Heart right ventricle (tissue), 16 donors: Measurements from ENCODE around the gene GPR137B. TPM values are rescaled to one million over a fixed set of nuclear protein-coding genes. Genes with fewer than 3 reads are reported as not detected.

ENCODE experiments used
- ATAC-seq, 8 donors: fragments of 200-7000 bp; cut with Tn5 transposase; one replicate each; pipeline ENCODE4 v1.9.1; 2020; ENCODE audit warnings: mild to moderate bottlenecking in 8 of 8, moderate library complexity in 8 of 8, moderate number of reproducible peaks in 1 of 8
- DNase-seq, 2 donors: peaks; one replicate each; pipeline ENCODE4 v3.0.0-alpha.2; 2020
- H3K27ac ChIP-seq, 10 donors: fragments of 200-600 bp; sonication (generic) in 2 of 10; one replicate each; pipeline versions ENCODE4 v1.5.0 to v1.8.0; 2020 to 2022; ENCODE audit warnings: mild to moderate bottlenecking in 3 of 10
- H3K27me3 ChIP-seq, 7 donors: fragments of 200-600 bp; one replicate each; pipeline ENCODE4 v1.8.0; 2021 to 2022; ENCODE audit warnings: mild to moderate bottlenecking in 2 of 7
- H3K36me3 ChIP-seq, 9 donors: fragments of 200-600 bp; sonication (generic) in 1 of 9; one replicate each; pipeline versions ENCODE4 v1.5.0 to v1.8.0; 2020 to 2022; ENCODE audit warnings: mild to moderate bottlenecking in 2 of 9
- H3K4me1 ChIP-seq, 9 donors: fragments of 200-600 bp; sonication (generic) in 1 of 9; one replicate each; pipeline versions ENCODE4 v1.5.0 to v1.8.0; 2020 to 2022; ENCODE audit warnings: mild to moderate bottlenecking in 4 of 9
- H3K4me3 ChIP-seq, 10 donors: fragments of 200-600 bp; sonication (generic) in 2 of 10; one replicate each; pipeline versions ENCODE4 v1.5.0 to v1.8.0; 2020 to 2022; ENCODE audit warnings: mild to moderate bottlenecking in 7 of 10, moderate library complexity in 2 of 10
- H3K9me3 ChIP-seq, 11 donors: fragments of 200-600 bp in 10 of 11; sonication (generic) in 2 of 11; one replicate each; pipeline versions ENCODE4 v1.5.0 to v1.8.0; 2013 to 2022; ENCODE audit warnings: mild to moderate bottlenecking in 2 of 11, control low read depth in 1 of 11, moderate library complexity in 1 of 11
- WGBS, 2 donors: extraction: QIAGEN DNeasy Blood & Tissue Kit; methylation state at CpG; one replicate each; pipeline ENCODE4 v1.1.7; 2013; ENCODE audit warnings: inconsistent platforms in 1 of 2; 5-methylcytosine and 5-hydroxymethylcytosine counted together
- intact Hi-C, 10 donors: fragments of 100-400 bp; cut with DNase I; formaldehyde crosslinking; loops; one replicate each; pipeline versions ENCODE4 v1.11.1 to v1.14.2; 2022
- polyA plus RNA-seq, 2 donors: library from polyadenylated mRNA; stranded (reverse); fragments of 200-250 nt; gene quantifications; one replicate each; pipeline ENCODE4 v1.2.3, GENCODE V29; 2013
- total RNA-seq, 10 donors: library from RNA; stranded (reverse); fragmentation: NEBNext Ultra II Directional in 3 of 10; extraction: Animal tissue kit (Norgen Biotek cat#: 25700) in 3 of 10; gene quantifications; one replicate each; pipeline versions ENCODE4 v1.2.1 to v1.2.4, GENCODE V29; 2021 to 2023
- TF ChIP-seq, protein P1 (sequence below), 9 donors: fragments of 200-600 bp; sonication (generic) in 2 of 9; IDR thresholded peaks; one replicate each; pipeline versions ENCODE4 v1.5.0 to v1.8.0; 2021 to 2022; ENCODE audit warnings: antibody characterized with exemption in 9 of 9, mild to moderate bottlenecking in 5 of 9, moderate library complexity in 1 of 9
- donor health status: Arrhythmogenic right ventricular cardiomyopathy.
- donor health status: ischemic (EF 13 %, LVEDD 7.1; RV severe dilation, severe dysfunction).
- donor health status: healthy with polysubstance abuse.
- donor health status: DM: no; HTN: yes; CAD: no.
- donor health status: DM: no; HTN: no; CAD: no.
- donor health status: ischemic (EF 25% LVEDD 6.9; RV normal size, moderate dysfunction).
- donor health status: ischemic (EF 25% LVEDD 5.7; RV mildly dilated, moderate dysfunction).
- donor health status: healthy.
- donor health status: DM: yes; HTN: yes; CAD: no.
- donor health status: Ischemic cardiomyopathy.
- donor health status: ischemic (EF 35%, LVEDD 5.7; RV mildly dilated, moderate dysfunction).
- donor health status: nonischemic (EF 11% LVEDD 7.7; RV severe dilation, severe dysfunction).
- donor health status: DM: yes; HTN: yes; CAD: no.
- donor health status: PGD.
- donor health status: ischemic (EF 29% LVEDD 5.4; RV normal size, mild dysfunction).
- donor health status: nonischemic (EF 23%, LVEDD 6.1; RV moderate dilation, normal function).

The GPR137B gene
- total and polyA plus RNA-seq, 12 donors: 10.6 to 51.4 (median 32.7) TPM

DNA sequence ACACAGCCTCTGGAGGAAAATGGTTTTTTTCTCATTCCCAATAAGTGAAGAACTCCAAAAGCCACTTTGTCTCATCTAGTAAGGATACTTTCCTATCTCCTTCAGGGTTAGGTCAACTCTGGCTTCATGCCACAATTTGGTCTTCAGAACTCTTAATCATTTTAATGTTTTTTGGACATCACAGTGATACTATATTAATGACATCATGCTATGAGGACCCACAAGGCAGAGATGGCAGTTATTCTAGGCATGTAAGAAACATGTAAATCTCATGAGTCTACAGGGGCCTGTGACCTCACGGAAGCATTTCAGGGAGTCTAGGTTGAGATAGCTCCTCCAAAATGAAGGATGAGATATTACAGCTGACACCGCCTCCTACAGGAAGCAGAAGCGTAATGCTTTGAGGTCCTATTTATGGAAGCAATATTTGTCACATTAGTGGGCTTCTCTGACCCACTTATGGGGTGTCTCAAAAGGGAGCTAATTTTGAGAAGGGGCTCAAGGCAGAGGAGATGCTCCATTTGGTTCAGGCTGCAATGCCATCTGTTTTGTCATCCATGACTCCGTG, 5.0 kb upstream of the GPR137B start:
- intact Hi-C loops: no loop called here
- Histone ChIP-seq H3K27me3 (peaks cover 0 to 30% (median 8%) of the 10 kb centered on the region in 7 donors), H3K9me3 (peaks cover 0 to 3% (median 0%) of the 10 kb centered on the region in 11 donors), H3K4me3 (no peak overlapping the region), H3K27ac (no peak overlapping the region), H3K4me1 (peaks cover 4 to 12% (median 9%) of the 10 kb centered on the region in 9 donors), H3K36me3 (no peaks in the 10 kb centered on the region)
- TF ChIP-seq, protein P1, sequence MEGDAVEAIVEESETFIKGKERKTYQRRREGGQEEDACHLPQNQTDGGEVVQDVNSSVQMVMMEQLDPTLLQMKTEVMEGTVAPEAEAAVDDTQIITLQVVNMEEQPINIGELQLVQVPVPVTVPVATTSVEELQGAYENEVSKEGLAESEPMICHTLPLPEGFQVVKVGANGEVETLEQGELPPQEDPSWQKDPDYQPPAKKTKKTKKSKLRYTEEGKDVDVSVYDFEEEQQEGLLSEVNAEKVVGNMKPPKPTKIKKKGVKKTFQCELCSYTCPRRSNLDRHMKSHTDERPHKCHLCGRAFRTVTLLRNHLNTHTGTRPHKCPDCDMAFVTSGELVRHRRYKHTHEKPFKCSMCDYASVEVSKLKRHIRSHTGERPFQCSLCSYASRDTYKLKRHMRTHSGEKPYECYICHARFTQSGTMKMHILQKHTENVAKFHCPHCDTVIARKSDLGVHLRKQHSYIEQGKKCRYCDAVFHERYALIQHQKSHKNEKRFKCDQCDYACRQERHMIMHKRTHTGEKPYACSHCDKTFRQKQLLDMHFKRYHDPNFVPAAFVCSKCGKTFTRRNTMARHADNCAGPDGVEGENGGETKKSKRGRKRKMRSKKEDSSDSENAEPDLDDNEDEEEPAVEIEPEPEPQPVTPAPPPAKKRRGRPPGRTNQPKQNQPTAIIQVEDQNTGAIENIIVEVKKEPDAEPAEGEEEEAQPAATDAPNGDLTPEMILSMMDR (IDR thresholded peaks at IDR 0.05): no peak
- ATAC-seq (no peak), DNase-seq (no peak)
- 85 to 87% methylated on average over 4 of the region's 4 CpGs for WGBS, 2 donors

DNA sequence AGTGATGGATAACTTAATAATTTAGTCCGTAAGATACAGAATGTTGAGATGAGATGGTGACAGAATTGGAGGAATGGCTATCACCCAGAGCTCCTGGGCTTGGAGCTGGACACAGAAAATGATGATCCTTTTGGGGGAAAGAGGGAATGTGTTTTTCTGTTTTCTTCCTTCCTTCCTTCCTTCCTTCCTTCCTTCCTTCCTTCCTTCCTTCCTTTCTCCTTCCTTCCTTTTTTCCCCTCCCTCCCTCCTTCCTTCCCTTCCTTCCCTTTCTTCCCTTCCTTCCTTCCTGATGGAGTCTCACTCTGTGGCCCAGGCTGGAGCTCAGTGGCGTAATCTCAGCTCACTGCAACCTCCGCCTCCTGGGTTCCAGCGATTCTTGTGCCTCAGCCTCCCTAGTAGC, 2.8 kb upstream of the GPR137B start:
- Histone ChIP-seq H3K27ac (no peak overlapping the region), H3K36me3 (no peaks in the 10 kb centered on the region), H3K4me1 (peaks cover 4 to 29% (median 23%) of the 10 kb centered on the region in 9 donors), H3K9me3 (no peaks in the 10 kb centered on the region), H3K27me3 (peaks cover 0 to 27% (median 8%) of the 10 kb centered on the region in 7 donors), H3K4me3 (no peak overlapping the region)
- intact Hi-C loops: no loop called here
- DNase-seq (no peak), ATAC-seq (no peak)
- TF ChIP-seq, protein P1 (IDR thresholded peaks at IDR 0.05): no peak
- 89 to 98% methylated on average over 4 of the region's 4 CpGs for WGBS, 2 donors

DNA sequence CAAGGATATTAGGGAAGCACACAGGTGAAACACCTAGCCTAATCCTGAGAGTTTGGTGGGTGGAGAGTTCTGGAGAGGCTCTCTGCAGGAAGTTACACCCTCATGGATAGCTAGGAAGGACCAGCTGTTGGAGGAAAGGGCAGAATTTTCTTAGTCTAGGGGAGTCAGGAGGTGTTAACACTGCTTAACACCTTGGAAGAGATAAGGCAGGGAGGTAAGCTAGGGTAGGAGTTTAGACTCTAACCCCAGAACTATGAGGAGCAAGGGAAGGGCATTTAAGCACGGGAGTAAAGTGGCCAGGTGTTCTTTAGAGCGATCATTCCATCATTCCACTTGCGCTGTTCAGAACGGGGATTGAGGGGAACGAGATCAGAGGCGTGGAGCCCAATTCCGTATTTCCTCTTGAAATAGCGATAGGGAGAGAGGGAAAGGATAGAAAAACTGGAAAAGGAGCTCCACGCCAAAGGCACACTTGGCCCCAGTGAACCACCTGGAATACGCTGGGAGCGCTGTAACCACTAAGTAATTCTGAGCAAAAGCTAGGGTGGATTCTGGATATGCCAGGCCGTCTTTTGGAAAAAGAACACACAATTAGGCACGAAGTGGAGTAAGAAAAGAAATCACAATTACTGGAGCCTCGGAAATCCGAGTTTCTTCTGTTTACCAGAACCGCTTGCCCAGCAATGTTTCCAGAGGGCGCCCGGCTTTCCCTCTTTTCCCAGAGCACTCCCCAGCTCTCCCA, 1.5 kb upstream of the GPR137B start:
- TF ChIP-seq, protein P1 (IDR thresholded peaks at IDR 0.05): peak in 1 of 9 donors; percentile 5
- intact Hi-C loops: loop anchor here in 2 of 10 donors (5.0 to 10.0 kb wide), 2 partner anchors 141 to 144 kb away; partner anchors contain the start of gene ERO1B (in 2 of the 2)
- 13 to 14% methylated on average over 18 of the region's 18 CpGs for WGBS, 2 donors
- Histone ChIP-seq H3K27me3 (peaks cover 0 to 24% (median 1%) of the 10 kb centered on the region in 7 donors), H3K27ac (peak overlapping the region in 7 of 10 donors; percentile 21 to 64 (median 45)), H3K4me3 (peak overlapping the region in 9 of 10 donors; percentile 52 to 97 (median 80)), H3K9me3 (no peaks in the 10 kb centered on the region), H3K36me3 (peaks cover 0 to 3% (median 0%) of the 10 kb centered on the region in 9 donors), H3K4me1 (peaks cover 6 to 41% (median 33%) of the 10 kb centered on the region in 9 donors)
- peak in 4 of 8 donors; percentile 7 to 20 (median 14) for ATAC-seq
- no peak for DNase-seq

DNA sequence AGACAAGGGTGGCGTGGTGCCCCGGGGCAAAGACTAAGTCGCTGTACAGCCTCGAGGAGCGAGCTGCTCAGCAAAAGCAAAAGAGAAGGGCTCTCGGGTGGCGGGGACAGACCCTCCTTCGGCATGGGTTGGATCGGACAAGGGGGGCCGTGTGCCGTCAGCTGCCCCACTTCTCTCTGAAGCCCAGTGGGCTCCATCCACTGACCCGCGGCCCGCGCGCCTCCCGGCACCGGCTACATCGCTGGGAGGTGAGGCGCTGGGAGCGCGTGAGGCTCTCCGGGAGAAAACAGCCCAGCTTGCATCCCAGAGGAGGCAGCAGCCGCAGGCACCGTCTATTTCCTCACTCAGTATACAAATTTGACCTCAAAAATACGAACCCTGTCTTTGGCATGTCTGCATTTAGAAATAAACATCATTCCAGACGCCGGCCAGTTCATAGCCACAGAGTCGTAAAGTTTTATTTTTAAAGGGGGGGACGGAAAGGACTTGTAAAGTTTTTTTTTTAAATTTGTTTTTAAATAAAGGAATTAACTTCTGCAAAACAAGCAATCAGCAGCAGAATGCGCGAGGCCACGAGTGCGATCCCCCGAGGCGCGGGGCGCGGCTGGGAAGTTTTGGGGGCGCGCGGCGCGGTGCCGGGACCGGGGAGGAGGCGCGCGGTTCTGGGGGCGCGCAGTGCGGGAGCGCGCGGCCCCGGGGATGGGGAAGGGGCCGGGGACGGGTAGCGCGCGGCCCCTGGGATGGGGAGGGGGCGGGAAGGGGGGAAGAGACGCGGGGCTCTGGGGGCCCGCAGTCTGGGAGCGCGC, 689 bp upstream of the GPR137B start:
- Histone ChIP-seq H3K4me3 (peak overlapping the region; percentile 38 to 97 (median 76)), H3K27me3 (peaks cover 0 to 24% (median 0%) of the 10 kb centered on the region in 7 donors), H3K27ac (peak overlapping the region in 9 of 10 donors; percentile 21 to 64 (median 45)), H3K36me3 (peaks cover 0 to 10% (median 0%) of the 10 kb centered on the region in 9 donors), H3K4me1 (peaks cover 6 to 45% (median 33%) of the 10 kb centered on the region in 9 donors), H3K9me3 (no peaks in the 10 kb centered on the region)
- 1 to 2% methylated on average over 53 to 67 of the region's 67 CpGs for WGBS, 2 donors
- TF ChIP-seq, protein P1 (IDR thresholded peaks at IDR 0.05): no peak
- ATAC-seq (peak; percentile 18 to 64 (median 52)), DNase-seq (peak in 1 of 2 donors; percentile 40)
- intact Hi-C loops: loop anchor here in 2 of 10 donors (5.0 to 10.0 kb wide), 2 partner anchors 141 to 143 kb away; partner anchors contain the start of gene ERO1B (in 2 of the 2)
